DND-41 (cell line): ENCODE data around the gene CCDC3.

Source experiments
- EZH2 ChIP-seq: IDR thresholded peaks from 3 replicates; pipeline ENCODE4 v1.6.1; 2012; ENCODE audit warnings: borderline replicate concordance, low read depth, mild to moderate bottlenecking, moderate library complexity, low read length, inconsistent platforms; ENCODE audit not compliant: severe bottlenecking
- TF ChIP-seq, protein P1 (sequence below): IDR thresholded peaks from 2 replicates; pipeline ENCODE4 v1.5.1; 2012; ENCODE audit warnings: borderline replicate concordance, low read length, moderate library complexity, mild to moderate bottlenecking; ENCODE audit not compliant: poor library complexity, severe bottlenecking; ENCODE audit errors: extremely low read depth

DNA sequence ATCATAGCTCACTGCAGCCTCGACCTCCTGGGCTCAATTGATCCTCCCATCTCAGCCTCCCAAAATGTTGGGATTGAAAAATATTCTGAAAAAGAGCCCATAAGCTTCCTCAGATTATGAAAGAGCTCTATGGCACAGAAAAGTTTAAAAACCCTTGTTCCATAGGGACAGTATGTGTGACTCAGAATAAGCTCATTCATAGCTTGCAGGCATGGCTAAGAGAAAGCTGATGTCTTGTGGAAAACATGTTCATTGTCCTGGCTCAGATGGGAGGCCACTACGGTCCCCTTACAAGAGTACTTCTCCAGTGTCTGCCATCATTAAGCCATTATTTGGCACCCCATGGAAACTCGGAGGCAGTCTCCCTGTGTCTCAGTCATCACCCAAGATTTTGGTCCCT lies 64.0 kb downstream of the CCDC3 start:
- TF ChIP-seq, protein P1, sequence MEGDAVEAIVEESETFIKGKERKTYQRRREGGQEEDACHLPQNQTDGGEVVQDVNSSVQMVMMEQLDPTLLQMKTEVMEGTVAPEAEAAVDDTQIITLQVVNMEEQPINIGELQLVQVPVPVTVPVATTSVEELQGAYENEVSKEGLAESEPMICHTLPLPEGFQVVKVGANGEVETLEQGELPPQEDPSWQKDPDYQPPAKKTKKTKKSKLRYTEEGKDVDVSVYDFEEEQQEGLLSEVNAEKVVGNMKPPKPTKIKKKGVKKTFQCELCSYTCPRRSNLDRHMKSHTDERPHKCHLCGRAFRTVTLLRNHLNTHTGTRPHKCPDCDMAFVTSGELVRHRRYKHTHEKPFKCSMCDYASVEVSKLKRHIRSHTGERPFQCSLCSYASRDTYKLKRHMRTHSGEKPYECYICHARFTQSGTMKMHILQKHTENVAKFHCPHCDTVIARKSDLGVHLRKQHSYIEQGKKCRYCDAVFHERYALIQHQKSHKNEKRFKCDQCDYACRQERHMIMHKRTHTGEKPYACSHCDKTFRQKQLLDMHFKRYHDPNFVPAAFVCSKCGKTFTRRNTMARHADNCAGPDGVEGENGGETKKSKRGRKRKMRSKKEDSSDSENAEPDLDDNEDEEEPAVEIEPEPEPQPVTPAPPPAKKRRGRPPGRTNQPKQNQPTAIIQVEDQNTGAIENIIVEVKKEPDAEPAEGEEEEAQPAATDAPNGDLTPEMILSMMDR, result no peak
- TF ChIP-seq EZH2, result no peak
